Subcutaneous adipose tissue (tissue), 4 donors: ENCODE data around the gene NRXN2. TPM values are rescaled to one million over a fixed set of nuclear protein-coding genes. Genes with fewer than 3 reads are reported as not detected.

ENCODE experiments used
- total RNA-seq, 4 donors: library from RNA; depleted of rRNA; stranded (reverse); fragments of >200 nt; gene quantifications; one replicate each; pipeline ENCODE4 v1.1.0, GENCODE V29; 2016
- TF ChIP-seq, protein P1 (sequence below): fragments of 450-650 bp; IDR thresholded peaks from one replicate; pipeline ENCODE4 v1.5.1; 2016; ENCODE audit warnings: low read depth, mild to moderate bottlenecking, control low read depth, antibody characterized with exemption, moderate library complexity

Gene NRXN2
- total RNA-seq, 4 donors from 2014 or later, result 0.16 to 7.0 (median 2.9) TPM

DNA sequence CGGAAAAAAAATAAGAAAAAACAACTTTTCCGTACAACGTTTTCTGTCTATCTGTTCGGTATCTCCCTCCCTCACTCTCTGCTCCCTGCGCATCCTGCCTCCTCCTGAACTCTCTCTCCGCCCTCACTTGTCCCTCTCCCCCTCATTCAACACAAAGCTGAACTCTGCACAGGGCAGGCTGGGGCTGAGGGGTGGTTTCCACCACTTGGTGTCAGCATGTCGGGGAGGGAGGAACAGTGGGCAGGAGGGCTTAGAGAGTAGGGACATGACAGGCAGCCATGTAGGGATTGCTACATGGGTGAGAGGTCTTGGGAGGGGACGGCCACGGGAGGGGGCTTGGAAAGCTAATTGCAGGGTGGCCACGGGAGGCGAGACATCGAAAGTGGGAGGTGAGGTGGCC lies 114.4 kb downstream of the NRXN2 start:
- TF ChIP-seq, protein P1, sequence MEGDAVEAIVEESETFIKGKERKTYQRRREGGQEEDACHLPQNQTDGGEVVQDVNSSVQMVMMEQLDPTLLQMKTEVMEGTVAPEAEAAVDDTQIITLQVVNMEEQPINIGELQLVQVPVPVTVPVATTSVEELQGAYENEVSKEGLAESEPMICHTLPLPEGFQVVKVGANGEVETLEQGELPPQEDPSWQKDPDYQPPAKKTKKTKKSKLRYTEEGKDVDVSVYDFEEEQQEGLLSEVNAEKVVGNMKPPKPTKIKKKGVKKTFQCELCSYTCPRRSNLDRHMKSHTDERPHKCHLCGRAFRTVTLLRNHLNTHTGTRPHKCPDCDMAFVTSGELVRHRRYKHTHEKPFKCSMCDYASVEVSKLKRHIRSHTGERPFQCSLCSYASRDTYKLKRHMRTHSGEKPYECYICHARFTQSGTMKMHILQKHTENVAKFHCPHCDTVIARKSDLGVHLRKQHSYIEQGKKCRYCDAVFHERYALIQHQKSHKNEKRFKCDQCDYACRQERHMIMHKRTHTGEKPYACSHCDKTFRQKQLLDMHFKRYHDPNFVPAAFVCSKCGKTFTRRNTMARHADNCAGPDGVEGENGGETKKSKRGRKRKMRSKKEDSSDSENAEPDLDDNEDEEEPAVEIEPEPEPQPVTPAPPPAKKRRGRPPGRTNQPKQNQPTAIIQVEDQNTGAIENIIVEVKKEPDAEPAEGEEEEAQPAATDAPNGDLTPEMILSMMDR, result no peak

- TF ChIP-seq, protein P1, result no peak
These were observed 115.0 kb downstream of the NRXN2 start for GRCh38 chr11:64608046-64608445.

GRCh38 chr11:64607381-64607985 lies 115.5 kb downstream of the NRXN2 start:
- TF ChIP-seq, protein P1, result no peak

DNA sequence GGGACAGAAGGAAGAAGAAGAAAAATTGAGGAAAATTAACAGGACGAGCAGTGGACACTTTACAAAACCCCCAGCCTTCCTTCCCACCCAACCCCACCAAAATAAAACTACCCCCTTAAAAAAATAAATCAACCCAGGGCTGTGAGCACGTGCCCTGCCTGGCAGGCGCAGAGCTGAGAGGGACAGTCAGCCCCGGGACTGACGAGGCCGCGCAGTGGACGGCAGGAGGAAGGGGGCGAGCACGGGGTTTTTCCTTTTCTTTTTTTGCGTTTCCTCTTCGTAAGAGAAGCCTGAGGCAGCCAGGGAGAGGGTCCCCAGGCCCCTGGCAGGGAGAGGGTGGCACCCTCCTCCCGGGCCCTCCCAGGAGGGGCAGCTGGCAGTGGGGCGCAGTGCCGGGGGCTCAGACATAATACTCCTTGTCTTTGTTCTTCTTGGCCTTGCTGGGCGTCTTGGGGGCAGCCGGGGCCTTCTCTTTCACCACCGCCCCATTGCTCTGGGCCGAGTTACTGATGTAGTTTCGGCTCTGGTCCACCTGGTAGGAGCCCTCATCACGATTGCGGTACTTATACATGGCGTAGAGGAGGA lies 116.1 kb downstream of the NRXN2 start:
- TF ChIP-seq, protein P1, result no peak

- TF ChIP-seq, protein P1, result no peak
These were observed 117.1 kb downstream of the NRXN2 start for GRCh38 chr11:64605656-64606585.

GRCh38 chr11:64605244-64605560 lies 117.8 kb downstream of the NRXN2 start:
- TF ChIP-seq, protein P1, result no peak
